ENCODE measurements around the gene PPL.

Gene PPL

GRCh38 chr16:4860727-4861342 lies 76.1 kb downstream of the PPL start:
- no peak for DNase-seq (ENCODE audit: low read depth in 2 of 2)

DNA sequence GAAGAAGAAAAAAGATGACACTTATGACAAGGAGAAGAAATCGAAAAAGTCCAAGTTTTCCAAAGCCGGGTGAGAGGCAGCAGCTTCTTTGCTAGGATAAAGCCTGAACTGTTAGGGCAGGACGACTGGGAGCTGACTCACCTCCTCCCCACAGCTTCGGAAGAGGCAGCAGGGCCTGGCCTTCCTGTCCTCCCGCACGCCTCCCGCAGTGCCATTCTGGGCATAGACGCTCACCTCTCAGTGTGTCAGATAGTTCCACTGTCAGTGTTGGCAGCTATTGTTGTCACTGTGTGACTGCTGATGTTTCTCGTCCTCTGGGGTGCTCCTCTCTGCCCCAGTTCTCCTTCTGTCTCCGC lies 77.1 kb downstream of the PPL start:
- no peak for DNase-seq (ENCODE audit: low read depth in 2 of 2)

DNA sequence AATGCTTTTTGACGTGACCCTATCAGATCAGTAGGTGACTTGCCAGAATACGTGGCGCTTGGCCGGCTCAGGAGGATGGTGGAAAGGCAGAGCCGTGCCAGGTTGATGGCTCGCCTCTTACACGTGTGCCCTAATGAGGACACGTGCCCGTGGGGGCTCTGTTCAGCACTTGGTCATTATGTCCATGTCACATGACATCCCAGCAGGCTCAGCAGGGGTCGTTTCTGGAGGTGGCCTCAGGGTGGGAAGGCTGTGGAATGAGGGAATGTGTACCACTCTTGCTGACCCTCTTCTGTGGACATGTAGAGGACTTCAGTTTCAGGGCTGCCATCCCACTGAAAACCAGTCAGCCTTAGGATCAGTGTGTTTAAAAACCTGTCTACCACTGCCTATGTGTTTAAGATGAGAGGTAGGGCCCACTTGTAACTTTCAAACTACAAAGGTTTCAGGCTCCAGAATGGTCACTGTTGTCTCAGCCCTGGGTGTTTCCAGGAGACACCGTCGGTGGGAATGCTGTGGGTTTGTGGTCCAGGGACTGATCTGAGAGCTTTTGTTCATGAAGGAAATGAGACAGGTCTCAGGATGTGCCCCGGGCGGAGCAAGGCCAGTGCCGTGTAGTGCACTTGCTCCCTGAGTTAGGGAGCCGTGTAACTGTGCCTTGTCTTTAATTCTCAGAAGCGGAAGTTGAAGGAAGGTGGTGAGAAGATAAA lies 77.6 kb downstream of the PPL start:
- DNase-seq (ENCODE audit: low read depth in 2 of 2): no peak

DNA sequence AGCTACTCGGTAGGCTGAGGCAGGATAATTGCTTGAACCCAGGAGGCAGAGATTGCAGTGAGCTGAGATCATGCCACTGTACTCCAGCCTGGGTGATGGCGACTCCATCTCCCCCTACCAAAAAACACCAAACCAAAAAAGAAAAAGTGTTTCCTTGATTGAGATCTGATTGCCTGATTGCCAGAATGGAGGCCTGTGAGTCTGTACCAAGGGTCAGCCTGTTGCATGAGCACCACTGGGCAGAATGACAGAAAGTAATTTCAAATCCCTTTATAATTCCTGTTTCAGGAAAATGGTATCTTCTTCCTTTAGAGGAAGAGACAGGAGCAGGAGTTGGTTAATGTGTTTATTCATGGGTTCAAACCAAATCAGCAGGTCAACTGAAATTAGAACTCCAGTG lies 81.1 kb downstream of the PPL start:
- DNase-seq (ENCODE audit: low read depth in 2 of 2): no peak

DNA sequence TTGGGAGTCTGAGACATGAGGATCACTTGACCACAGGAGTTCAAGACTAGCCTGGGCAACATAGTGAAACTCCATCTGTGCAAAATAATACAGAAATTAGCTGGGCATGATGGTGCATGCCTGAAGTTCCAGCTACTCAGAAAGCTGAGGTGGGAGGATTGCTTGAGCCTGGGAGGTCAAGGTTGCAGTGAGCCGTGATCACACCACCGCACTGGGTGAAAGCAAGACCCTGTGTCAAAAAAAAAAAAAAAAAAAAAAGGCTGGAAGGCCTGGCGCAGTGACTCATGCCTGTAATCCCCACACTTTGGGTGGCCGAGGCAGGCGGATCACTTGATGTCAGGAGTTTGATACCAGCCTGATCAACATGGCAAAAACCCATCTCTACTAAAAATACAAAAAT lies 81.6 kb downstream of the PPL start:
- DNase-seq (ENCODE audit: low read depth in 2 of 2): no peak

- no peak for DNase-seq (ENCODE audit: low read depth in 2 of 2)
These were observed 84.6 kb downstream of the PPL start for GRCh38 chr16:4852221-4852872.

- no peak for DNase-seq (ENCODE audit: low read depth in 2 of 2)
These were observed 86.7 kb downstream of the PPL start for GRCh38 chr16:4850211-4850610.

DNA sequence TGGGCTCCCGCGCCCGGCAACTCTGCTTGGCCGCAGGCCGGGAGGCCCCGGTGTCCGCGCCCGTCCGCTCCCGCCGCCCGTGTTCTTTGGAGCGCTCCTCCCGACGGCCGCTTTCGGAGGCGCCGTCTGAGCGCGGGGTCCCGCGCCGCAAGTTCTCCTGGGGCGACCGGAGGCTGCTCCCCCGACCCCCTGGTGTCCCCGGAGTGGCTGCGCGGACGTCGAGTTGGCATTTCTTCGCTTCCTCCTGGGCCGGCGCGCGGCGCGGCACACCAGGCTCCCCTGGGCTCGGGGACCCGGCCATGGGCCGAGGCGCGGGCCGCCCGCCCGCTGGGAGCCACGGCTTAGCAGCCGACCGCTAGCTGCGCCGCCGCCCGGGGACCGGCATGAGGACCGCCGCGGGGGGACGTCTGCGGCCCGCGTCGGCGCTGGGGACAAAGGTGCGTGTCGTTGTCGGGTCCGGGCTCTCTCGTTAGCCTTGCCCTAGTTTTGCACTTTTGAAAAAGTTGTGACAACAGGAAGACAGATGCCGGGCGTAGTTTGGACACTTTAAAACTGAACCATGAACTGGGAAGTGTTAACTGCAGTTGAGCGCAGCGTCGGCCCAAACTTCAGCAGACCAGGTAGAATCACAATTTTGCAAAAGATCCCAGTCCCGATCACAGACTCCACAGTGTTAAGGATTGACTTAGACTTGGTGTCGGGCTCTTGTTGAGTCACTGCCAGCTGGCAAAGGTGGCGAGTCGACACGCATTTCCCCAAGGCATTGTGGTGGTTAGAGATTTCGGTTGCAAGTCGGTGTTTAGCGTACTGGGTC lies 89.0 kb downstream of the PPL start:
- peak; percentile 7 to 31 for DNase-seq (ENCODE audit: low read depth in 2 of 2)

- peak; percentile 99 to 100 for DNase-seq (ENCODE audit: low read depth in 2 of 2)
These were observed 89.8 kb downstream of the PPL start, which contains the start of the genes GLYR1 and UBN1 for GRCh38 chr16:4846901-4847773. Gene GLYR1 (minus strand): TSS chr16:4847288. CDS start chr16:4847265, 23 bp downstream. Gene UBN1 (plus strand): TSS chr16:4847481. CDS start chr16:4852918, 5,437 bp downstream.

DNA sequence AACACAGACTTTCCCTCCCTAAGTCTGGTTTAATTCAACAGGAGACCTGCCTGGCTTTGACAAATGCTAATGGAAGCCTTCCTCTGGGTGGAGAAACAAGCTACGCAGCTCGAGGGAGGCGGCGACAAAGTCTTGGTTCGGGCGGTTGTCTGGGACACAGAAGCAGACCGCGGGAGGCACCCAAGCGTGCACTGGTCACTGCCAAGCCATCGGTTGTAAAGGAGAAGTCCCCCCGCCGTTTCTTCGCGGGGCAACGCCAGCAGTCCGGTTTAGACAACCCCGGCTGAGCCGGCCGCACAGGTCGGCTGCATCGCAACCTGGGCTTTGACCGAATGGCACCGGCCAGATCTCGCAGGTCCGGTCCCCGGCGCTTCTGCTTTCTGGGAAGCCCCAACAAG lies 90.4 kb downstream of the PPL start:
- DNase-seq (ENCODE audit: low read depth in 2 of 2): peak in 1 of 2 donors; percentile 3

DNA sequence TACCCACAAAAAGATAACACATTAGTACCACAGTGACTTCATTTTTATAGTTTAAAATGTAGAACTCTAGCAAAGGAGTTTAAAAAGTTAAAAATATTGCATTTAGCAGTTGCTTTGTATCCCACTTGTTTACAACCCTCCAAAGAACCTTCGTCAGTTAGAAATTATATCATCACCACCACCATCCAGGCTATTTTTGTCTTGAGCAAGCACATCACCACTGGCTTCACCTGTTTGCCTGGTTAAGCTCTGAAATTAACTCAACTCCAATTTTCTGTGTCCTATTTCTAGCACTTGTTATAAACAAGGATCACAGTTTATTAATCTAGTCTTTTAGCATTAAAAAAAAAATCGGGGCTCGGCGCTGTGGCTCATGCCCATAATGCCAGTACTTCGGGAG lies 96.0 kb downstream of the PPL start:
- DNase-seq (ENCODE audit: low read depth in 2 of 2): no peak

- DNase-seq (ENCODE audit: low read depth in 2 of 2): no peak
These were observed 97.0 kb downstream of the PPL start for GRCh38 chr16:4839942-4840341.

- DNase-seq (ENCODE audit: low read depth in 2 of 2): no peak
These were observed 99.0 kb downstream of the PPL start for GRCh38 chr16:4837733-4838501.

- no peak for DNase-seq (ENCODE audit: low read depth in 2 of 2)
These were observed 100.2 kb downstream of the PPL start for GRCh38 chr16:4836727-4837126.

DNA sequence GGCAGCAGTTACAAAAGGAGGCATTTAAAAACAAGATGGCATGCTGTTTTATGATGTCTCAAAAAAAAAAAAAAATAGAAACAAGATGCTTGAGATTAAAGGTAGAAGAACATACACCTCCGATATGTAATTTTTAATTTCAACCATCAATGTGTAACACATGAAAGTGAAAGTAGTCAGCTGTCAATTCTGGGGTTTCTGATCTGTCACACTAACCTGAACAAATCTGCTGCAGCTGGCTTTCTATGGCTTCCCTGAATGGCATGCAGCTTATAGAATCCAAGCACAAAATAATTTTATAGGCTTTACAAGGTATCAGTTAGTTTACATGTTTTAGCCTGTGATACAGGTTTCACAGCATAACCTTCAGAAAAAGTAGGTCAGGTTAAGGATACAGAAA lies 103.4 kb downstream of the PPL start:
- no peak for DNase-seq (ENCODE audit: low read depth in 2 of 2)

- DNase-seq (ENCODE audit: low read depth in 2 of 2): no peak
These were observed 104.1 kb downstream of the PPL start for GRCh38 chr16:4832698-4833343.

Data from stimulated activated CD4-positive, alpha-beta T cell treated with anti-CD3 and anti-CD28 coated beads, Interleukin-1b, Interleukin-23, amount 100 ng/mL, for 4 hours (primary cell).